IPS-NIHi7 (cell line): Measurements from ENCODE around the gene CCM2.
"Not testable (repeated sequence)": the region's sequence is repeated elsewhere in the genome, so short reads cannot be mapped to it uniquely, and the experiment has no call there.

Experiments
- DNase-seq: peaks from one replicate; pipeline ENCODE4 v3.0.0; 2012; ENCODE audit warnings: mixed read lengths; ENCODE audit errors: extremely low spot score

Gene CCM2

DNA sequence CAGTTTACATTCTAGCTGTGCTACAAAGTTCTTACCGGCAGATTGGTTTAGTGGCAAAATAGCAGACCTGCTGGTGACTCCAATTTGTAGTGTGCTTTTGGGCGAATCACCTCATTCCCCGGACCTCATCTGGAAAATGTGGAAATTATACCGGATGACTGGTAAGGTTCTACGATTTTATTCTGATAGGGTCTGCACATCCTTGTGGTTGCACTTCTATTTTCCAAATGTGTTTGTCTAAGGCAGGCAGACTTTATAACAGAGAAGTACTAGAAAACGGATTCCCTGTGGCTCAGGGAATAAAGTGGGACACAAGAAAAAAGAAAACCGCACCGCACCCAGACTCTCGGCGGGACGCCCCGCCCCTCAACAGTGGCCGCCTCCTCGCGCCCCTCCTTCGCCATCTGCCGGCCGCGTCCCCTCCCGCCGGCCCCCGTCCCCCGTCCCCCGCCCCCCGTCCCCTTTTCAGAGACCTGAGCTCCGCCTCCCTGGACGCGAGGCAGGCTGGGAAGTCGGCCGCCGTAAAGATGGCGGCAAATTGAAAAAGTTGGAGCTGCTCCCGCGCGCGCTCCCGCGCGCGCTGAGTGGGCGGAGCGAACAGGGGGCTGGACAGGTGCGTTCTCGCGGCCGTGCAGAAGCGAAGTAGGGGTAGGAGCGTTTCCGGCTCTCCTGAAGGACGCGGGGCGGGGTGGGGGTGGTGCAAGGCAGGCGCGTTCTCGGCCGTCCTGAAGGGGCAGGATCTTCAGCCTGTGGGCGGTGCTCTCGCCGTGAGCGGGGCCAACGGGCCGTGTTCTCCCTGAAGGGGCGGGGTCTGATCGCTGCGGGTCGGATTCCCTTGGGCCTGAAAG, 532 bp upstream of the CCM2 start:
- peak; percentile 94 for DNase-seq

DNA sequence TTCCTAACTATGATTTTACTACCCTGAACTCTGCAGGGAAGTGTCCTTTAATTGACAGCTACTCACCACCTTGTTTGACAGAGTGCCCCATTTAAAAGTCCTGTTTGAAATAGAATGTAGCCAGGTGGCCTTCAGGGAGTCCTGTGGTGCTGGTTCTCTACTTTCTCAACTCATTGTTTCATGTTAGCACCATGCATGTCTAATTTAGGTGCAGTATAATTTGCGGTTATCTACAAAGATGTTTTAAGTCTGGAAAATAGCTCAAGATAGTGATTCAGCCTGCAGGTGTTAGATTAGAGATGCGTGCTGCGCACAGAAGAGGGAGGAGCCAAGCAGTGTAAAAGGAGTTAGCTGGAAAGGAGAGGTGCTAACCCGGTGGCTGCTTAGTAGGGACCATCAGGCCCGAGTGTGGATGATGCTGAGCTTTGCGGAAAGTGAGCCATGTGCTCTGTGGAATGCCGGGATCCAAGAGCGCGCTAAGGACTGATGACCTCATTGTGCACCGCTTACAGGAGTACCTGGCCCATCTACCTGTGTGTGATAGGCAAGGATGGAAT, 1.2 kb downstream of the CCM2 start:
- DNase-seq: no peak

DNA sequence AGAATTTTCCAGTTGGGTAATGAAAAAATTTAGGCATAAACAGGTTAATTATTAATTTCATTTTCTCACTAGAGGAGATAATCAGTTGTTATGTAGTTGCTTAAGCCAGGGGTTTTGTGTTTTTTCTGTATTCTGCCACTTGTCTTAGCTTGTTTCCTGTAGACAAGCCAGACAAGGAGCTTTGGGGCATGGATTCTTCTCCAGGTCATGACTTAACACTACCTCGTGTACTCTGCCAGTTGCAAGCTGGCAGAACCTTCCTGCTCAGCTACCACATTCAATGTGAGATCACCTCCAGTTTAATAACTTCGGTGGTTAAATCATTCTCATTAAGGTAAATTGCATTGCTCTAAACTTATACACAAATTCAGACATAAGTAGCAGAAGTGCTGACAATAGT, 1.8 kb downstream of the CCM2 start:
- DNase-seq: no peak

DNA sequence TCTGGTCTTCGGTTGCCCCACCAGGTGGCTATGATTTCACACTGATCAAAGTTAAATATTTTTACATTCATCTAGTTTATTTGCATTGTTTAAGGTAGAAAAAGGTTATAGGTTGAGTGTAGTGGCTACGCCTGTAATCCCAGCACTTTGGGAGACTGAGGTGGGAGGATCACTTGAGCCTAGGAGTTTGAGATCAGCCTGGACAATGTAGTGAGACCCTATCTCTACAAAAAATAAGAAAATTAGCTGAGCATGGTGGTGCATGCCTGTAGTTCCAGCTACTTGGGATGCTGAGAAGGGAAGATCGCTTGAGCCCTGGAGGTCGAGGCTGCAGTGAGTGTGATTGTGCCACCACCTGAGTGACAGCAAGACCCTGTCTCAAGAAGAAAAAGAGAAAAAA, 3.8 kb downstream of the CCM2 start:
- no peak for DNase-seq

DNA sequence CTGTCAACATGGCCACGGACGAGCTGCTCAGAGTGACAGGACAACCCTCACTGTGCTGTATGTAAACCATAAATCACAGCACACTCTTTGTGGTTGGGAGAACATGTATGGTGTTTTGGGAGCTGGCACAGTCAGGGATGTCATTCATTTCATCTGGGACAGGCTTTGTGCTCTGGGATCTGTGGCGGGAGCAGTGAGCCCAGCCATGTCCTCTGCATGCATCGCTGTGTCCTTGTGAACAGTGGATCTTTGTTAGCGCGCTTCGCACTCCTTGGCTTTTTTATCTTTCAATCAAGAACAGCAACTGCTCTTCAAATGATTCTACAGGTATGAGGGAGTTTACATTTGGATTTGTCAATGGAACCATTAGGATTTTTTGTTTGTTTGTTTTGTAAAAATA, 7.1 kb downstream of the CCM2 start:
- DNase-seq: no peak

DNA sequence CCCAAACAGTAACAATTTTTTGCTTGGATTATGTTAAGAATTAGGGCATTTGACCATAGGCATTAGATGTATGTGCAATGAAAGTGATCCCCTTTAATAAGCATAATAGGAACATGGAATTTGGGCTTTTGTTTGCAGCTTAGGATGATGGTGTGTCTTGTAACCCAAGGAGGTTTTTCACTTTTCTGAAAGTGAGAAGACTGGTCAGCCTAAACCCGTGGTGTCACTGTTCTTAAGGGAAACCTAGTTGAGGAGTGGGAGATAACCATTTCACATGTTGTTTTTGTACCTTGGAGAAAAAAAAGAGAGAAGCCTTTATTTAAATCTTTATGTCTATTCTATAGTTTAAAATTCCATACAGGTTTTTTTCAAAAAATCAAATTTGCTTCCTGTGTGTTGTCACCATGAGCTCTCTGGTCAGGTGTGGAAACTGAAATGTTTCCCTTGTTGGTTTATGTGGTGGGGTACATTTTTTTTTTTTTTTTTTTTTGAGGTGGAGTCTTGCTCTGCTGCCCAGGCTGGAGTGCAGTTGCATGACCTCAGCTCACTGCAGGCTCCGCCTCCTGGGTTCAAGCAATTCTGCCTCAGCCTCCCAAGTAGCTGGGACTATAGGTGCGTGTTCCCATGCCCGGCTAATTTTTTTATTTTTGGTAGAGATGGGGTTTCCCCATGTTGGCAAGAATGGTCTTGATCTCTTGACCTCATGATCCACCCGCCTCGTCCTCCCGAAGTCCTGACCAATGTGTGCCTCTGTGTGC, 7.7 kb downstream of the CCM2 start:
- DNase-seq: no peak

DNA sequence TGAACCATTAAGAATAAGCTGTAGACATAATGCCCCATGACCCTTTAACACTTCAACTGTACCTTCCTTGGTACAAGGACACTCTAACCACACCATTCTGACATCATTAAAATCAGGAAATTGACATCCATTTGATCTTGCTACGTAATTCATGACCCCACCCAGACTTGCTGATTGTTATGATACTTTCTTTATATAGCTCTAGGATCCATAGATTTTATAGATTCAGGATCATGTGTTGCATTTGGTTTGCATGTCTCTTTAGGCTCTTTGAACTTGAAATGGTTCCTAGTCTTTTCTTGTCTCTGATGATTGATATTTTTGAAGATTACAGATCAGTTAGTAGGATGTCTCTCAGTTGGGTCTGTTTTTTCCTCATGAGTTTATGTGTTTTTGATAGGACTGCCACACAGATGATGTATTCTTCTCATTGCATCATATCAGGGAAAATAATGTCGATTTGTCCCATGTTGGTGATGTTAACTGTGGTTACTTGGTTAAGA, 13.5 kb downstream of the CCM2 start:
- DNase-seq: no peak

DNA sequence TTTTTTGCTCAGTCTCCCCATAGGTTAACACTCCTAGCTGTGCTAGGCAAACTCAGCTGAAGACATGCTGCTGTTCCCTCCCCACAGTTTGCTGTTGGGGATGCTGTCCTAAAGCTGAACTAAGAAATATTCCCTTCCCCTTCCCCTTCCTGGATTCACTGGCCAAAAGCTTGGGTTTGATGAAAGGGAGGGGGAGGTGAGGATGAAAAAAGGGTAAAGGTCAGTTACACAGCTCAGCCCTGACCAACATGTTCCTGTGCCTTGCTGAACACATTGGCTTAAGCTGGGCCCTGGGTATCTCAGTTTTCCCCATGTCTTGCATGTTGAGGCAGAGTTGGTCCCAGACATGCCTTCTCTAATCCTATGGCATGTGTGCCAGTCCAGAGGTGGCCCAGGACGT, 15.3 kb downstream of the CCM2 start:
- DNase-seq: no peak

DNA sequence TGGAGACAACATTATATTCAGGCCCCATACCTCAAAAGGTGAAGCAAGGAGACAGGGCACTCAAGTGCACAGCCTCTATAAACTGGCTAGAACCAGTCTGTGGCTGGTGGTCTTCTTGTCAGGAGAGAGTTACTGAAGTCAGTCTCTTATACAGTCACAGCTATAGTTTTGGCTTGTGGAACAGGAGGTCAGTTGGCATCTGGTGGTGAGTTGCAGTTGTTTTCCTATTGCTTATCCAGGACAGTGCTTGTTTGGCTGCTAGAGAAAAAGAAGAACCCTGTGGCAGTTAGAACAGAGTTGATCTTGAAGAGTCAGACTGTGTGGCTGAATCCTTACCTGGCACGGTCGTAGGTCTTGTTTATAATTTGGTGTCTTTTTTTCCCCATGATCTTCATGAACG, 17.3 kb downstream of the CCM2 start:
- no peak for DNase-seq

DNA sequence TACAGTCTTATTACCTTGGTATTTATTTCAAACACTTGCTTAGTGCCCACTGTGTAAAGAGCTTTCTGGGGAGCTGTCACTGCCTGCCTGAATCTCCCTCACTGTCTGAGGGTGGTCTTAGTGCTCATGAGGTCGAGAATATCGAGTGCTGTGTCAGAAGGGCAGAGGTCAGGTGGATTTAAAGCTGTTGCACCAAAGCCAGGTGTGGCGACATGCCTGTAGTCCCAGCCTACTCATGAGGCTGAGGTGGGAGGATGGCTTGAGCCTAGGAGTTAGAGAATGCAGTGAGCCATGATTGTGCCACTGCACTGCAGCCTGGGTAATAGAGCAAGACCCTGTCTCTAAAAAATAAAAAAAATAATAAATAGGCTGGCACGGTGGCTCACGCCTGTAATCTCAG, 20.9 kb downstream of the CCM2 start:
- DNase-seq: no peak

DNA sequence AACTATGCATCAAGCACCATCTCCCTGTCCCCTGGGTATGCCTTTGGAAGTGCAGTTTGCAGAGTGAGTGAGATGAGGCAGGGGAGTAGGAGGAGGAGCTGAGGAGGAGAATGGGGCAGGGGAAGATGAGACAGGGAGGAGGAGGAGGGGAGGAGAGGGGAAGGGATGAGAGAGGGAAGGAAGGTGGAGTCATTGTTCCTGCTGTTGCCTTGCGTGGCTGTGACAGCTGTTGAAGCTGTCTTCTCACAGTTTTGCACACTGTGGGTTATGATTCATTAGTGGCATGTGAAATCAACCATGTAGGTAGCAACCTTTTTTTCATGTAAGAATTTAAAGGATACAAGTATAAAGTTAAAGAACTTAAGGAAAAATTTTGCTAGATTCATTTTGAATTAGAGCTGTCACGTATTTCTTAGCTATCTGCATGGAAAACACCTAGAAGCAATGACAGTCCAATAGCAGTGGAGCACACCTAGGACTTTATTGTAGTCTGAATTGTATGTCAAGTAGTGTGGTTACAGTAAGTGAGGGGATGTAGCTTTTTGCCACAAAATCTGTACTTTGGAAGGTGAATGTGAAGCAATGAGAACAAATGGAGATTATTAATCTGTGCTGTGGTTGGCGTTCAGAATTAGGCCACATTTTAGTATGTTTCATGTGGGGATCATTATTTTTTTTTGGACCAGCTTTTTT, 21.7 kb downstream of the CCM2 start:
- DNase-seq: no peak

DNA sequence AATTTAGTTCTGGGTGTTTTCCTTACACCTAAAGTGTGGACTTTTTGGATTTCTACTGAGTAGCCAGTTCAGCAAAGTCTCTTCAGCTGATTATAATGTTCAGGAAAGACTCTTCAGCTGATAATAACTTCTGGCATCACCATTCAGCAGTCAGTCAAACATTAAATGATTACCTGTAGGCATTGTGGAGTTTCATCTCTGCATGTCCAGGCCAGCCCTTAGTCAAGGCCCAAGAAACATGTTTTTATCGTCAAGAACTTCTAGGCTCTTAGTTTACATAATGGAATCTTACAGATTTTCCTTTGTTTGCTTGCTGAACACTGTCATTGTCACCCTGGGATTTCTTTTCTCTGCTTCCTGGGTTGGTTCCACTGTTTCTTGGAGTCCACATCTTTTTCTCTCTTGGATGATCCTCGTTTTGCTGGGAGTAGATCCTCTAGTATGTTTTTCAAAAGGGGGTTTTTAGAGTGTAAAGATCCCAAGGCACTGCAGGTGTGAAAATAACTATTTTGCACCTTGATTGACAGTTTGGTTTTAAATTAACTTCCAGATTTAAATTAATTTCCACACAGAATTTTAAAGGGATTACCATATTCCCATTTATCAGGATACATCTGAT, 24.2 kb downstream of the CCM2 start:
- no peak for DNase-seq

DNA sequence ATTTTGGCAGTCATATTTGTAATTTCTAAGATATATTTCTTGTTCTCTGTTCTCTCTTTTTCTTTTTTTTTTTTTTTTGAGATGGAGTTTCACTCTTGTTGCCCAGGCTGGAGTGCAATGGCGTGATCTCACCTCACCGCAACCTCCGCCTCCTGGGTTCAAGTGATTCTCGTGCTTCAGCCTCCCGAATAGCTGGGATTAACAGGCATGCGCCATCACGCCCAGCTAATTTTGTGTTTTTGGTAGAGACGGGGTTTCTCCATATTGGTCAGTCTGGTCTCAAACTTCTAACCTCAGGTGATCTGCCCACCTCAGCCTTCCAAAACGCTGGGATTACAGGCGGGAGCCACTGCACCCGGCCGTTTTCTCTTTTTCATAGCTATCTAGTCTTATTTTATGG, 25.5 kb downstream of the CCM2 start:
- not testable (repeated sequence) for DNase-seq

DNA sequence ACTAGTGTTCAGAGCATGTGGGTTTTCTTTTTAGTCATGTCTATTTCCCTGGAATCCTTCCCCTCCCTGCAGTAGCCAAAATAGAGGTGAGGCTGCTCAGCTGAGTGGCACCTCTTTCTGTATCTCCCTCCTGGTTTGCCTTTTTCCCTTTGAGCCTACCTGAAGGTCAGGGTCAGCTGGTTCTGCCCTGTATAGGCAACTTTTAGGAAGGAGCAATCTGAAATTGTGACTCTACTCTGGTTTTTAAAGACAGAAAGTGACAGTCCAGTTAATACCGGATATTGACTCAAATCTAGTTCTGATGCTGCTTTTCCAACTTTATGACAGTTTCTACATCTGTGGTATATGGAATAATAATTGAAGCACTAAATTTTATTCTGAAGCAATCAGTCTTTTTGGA, 26.0 kb downstream of the CCM2 start:
- no peak for DNase-seq

DNA sequence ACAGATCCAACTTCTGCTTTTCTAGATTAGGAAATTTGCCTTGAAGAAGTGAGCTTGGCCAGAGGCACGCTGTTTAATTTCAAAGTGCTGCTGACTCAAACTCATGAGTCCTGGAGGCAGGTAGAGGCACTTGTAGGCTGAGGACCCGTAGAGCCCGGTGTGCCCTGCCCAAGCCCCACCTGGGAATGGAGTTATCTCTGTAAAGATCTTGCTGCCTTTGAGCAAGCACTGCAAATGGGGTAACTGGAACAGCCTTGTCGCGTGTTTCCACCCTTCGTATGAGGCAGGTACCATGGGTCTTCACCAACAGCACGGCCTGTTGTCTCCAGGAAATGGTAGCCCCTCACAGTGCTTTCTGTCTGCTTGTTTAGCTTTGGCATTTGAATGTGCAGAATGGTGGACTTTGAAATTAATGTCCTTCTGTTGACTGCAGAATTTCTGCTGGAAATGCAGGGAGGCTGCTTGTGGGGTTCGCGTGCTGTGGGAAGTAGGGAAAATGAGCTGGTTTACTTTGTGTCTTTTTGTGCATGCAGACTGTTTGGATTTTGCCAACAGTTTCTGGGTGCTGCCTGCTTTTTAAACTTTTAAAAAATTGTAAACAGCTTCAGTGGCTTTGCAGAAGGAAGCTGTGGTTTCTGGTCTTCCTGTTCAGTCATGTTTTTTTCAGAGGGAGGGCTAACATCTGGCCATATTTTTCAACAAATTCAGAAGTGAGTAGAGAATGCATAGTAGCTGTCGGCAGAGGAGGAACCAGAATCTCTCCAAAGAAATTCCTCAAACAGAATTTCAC, 27.2 kb downstream of the CCM2 start:
- DNase-seq: no peak

DNA sequence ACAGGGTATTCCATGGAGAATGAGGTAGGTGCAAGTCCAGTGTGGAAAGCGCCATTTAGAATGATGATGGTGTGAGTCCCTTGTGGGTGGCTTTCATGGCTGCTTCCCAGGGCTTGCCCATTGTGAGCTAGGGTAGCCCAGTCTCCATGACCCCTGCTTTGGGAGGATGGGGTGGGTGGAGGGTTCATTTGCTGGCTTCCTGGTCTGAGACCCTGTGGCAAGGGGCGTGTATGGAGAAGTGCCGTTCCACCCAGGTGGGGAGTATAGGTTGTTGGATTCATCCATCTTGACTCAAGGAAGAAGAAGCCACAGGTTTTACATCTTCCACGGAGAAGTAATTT, 27.7 kb downstream of the CCM2 start:
- no peak for DNase-seq

DNA sequence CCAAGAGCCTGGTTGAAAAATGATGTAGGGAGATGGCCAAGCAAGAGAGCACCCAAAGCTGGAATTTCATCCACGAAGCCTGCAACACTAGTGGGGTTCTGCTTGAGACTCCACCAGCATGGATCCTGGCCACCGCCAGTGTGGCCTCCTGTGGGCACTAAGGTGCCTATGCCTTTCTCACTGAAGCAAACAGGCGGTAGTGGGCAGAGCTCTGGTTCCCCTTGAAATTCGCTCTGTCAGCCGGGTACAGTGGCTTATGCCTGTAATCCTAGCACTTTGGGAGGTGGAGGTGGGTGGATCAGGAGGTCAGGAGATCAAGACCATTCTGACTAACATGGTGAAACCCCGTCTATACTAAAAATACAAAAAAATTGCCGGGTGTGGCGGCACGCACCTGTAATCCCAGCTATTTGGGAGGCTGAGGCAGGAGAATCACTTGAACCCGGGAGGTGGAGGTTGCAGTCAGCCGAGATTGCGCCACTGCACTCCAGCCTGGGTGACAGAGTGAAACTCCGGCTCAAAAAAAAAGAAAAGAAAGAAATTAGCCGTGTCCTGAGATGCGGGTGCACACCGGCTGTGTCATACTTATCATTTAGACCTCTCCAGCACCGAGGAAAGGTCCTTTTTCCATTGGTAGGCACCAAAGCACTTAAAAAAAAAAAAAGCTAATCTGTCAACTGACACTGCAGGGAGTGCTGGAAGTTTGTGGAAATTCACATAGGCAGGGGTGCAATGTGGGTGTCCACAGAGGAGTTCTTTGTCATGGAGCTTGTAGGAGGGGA, 28.3 kb downstream of the CCM2 start:
- no peak for DNase-seq

DNA sequence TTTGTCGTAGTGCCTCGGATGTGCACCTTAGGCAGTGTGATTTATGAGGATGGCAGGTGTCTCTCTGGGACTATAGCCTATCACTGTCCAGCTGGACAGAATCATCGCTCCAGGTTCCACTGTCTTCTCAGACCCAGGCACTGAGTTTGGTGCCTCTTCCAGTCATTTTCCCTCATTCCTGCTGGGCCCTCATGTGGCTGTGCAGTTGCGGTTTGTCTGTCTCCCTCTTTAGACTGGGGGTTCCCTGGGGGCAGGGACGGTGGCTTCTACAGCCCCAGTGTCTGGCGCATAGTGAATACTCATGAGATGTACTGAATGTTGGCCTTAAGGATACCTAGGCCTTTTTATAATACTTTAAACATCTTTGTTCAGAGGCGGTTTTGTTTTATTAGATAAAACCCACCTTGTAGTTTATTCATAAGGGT, 28.9 kb downstream of the CCM2 start:
- no peak for DNase-seq

DNA sequence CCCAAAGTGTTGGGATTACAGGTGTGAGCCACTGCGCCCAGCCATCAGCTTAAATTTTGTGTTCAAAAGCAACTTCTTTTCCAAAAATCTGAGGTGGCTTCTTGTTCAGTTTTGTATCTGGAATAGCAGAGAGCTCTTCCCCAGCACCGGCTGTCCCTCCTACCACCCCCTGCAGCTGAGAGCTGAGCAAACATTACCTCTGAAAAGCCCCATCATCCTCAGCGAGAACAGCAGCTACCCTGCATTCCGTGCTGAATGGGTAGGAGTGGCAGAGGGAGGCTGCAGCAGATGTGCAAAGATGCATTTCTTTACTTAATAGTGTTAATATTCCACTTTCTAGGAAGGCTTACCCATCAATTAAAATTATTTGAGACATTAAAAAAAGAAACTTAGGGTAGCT, 31.8 kb downstream of the CCM2 start:
- DNase-seq: no peak

DNA sequence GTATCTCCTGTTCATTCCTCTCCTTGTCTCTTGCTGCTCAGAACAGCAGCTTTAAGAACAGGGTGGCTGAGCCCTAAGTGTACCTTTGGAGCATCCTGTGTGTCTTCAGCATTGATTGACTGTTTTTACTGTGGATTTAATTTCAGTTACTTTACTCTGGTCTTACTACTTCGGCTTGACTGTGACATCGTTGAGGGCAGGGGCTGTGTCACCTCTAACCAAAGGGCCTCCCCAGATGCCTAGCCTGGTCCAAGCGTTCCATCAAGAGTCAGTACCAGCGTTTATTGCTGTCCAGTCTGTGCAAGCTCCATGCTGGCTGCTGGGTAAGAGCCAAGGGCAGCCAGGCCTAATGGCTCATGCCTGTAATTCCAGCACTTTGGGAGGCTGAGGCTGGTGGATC, 32.4 kb downstream of the CCM2 start:
- DNase-seq: no peak
